Transverse colon (tissue), 4 donors: Measurements from ENCODE around the gene ELP4.

Experiments used
- EP300 ChIP-seq: sonication (generic); formaldehyde crosslinking; IDR thresholded peaks from one replicate; pipeline ENCODE4 v1.6.1; 2017; ENCODE audit warnings: antibody characterized with exemption, low read depth
- POLR2A ChIP-seq: fragments of 450-650 bp; IDR thresholded peaks from one replicate; pipeline ENCODE4 v1.6.1; 2016; ENCODE audit warnings: antibody characterized with exemption, mild to moderate bottlenecking, moderate library complexity
- POLR2AphosphoS5 ChIP-seq, 3 donors: sonication (generic); formaldehyde crosslinking; IDR thresholded peaks; one replicate each; pipeline ENCODE4 v1.6.1; 2016; ENCODE audit warnings: antibody characterized with exemption in 3 of 3
- TF ChIP-seq, protein P1 (sequence below), 5 experiments: fragments of 200-600 bp in 3 of 5; fragments of 450-650 bp in 2 of 5; sonication (generic) in 3 of 5; IDR thresholded peaks; 1 replicate in 2 of 5; 2 replicates in 3 of 5; pipeline ENCODE4 v1.5.1; 2016 to 2017; ENCODE audit warnings: antibody characterized with exemption in 5 of 5, inconsistent platforms in 3 of 5, mild to moderate bottlenecking in 2 of 5, moderate library complexity in 1 of 5

- TF ChIP-seq POLR2A = no peak
- TF ChIP-seq, protein P1, sequence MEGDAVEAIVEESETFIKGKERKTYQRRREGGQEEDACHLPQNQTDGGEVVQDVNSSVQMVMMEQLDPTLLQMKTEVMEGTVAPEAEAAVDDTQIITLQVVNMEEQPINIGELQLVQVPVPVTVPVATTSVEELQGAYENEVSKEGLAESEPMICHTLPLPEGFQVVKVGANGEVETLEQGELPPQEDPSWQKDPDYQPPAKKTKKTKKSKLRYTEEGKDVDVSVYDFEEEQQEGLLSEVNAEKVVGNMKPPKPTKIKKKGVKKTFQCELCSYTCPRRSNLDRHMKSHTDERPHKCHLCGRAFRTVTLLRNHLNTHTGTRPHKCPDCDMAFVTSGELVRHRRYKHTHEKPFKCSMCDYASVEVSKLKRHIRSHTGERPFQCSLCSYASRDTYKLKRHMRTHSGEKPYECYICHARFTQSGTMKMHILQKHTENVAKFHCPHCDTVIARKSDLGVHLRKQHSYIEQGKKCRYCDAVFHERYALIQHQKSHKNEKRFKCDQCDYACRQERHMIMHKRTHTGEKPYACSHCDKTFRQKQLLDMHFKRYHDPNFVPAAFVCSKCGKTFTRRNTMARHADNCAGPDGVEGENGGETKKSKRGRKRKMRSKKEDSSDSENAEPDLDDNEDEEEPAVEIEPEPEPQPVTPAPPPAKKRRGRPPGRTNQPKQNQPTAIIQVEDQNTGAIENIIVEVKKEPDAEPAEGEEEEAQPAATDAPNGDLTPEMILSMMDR (IDR thresholded peaks at IDR 0.05) = no peak
- TF ChIP-seq POLR2AphosphoS5 (IDR thresholded peaks at IDR 0.05) = no peak
- no peak for TF ChIP-seq EP300
These were observed 25.1 kb upstream of the ELP4 start for GRCh38 chr11:31484497-31484896.
